Loucy (cell line): Measurements from ENCODE around the gene KPNB1.
A peak's percentile ranks its signal among the peaks of the same experiment; 100 is the strongest.

Experiments
- H2AFZ ChIP-seq: fragments of 200-600 bp; sonication (generic); 2 replicates; pipeline ENCODE4 v1.6.0; 2016; ENCODE audit warnings: antibody characterized with exemption, mild to moderate bottlenecking, low read length, moderate library complexity
- H3F3A ChIP-seq: fragments of 200-600 bp; 2 replicates; pipeline ENCODE4 v1.6.0; 2016; ENCODE audit warnings: antibody characterized with exemption, low read depth, mild to moderate bottlenecking
- H3K27me3 ChIP-seq: fragments of 200-600 bp; sonication (generic); 2 replicates; pipeline ENCODE4 v1.6.1; 2014; ENCODE audit warnings: low read length, mild to moderate bottlenecking; ENCODE audit not compliant: insufficient read depth, poor library complexity, severe bottlenecking
- H3K36me3 ChIP-seq: fragments of 200-600 bp; sonication (generic); 2 replicates; pipeline ENCODE4 v1.6.1; 2016; ENCODE audit warnings: low read length; ENCODE audit not compliant: insufficient read depth
- H3K4me1 ChIP-seq: fragments of 200-600 bp; sonication (generic); 2 replicates; pipeline ENCODE4 v1.5.1; 2014; ENCODE audit warnings: low read length, mild to moderate bottlenecking; ENCODE audit not compliant: insufficient read depth, poor library complexity, severe bottlenecking
- H3K4me2 ChIP-seq: fragments of 200-600 bp; sonication (generic); 2 replicates; pipeline ENCODE4 v1.6.0; 2014; ENCODE audit warnings: antibody characterized with exemption, low read length, low read depth, mild to moderate bottlenecking; ENCODE audit not compliant: poor library complexity, severe bottlenecking
- H3K4me3 ChIP-seq: fragments of 200-600 bp; sonication (generic); 2 replicates; pipeline ENCODE4 v1.5.1; 2014; ENCODE audit warnings: low read length, mild to moderate bottlenecking, mixed read lengths; ENCODE audit not compliant: poor library complexity, severe bottlenecking
- H3K79me2 ChIP-seq: fragments of 200-600 bp; sonication (generic); 2 replicates; pipeline ENCODE4 v1.6.1; 2014; ENCODE audit warnings: low read length; ENCODE audit not compliant: insufficient read depth
- H3K9ac ChIP-seq: fragments of 200-600 bp; sonication (generic); 2 replicates; pipeline ENCODE4 v1.6.0; 2014; ENCODE audit warnings: mild to moderate bottlenecking, low read depth, low read length, moderate library complexity; ENCODE audit not compliant: poor library complexity, severe bottlenecking
- H3K9me2 ChIP-seq: fragments of 200-600 bp; sonication (generic); replicated peaks from 2 replicates; pipeline ENCODE4 v1.6.1; 2016; ENCODE audit warnings: low read depth, low read length, mixed read lengths
- H3K9me3 ChIP-seq: fragments of 200-600 bp; sonication (generic); 2 replicates; pipeline ENCODE4 v1.6.1; 2014; ENCODE audit warnings: mild to moderate bottlenecking, antibody characterized with exemption, low read length, low read depth; ENCODE audit not compliant: insufficient read depth
- H4K20me1 ChIP-seq: fragments of 200-600 bp; sonication (generic); 2 replicates; pipeline ENCODE4 v1.6.0; 2014; ENCODE audit warnings: antibody characterized with exemption, low read length, mild to moderate bottlenecking; ENCODE audit not compliant: insufficient read depth, poor library complexity, severe bottlenecking
- CTCF ChIP-seq: fragments of 200-600 bp; sonication (generic); conservative IDR thresholded peaks from 2 replicates; pipeline ENCODE4 v1.5.1; 2014; ENCODE audit warnings: mild to moderate bottlenecking, antibody characterized with exemption, low read length
- EZH2phosphoT487 ChIP-seq: fragments of 200-600 bp; IDR thresholded peaks from 2 replicates; pipeline ENCODE4 v1.6.1; 2018; ENCODE audit warnings: antibody characterized with exemption, mild to moderate bottlenecking, moderate library complexity, borderline replicate concordance

The KPNB1 gene

GRCh38 chr17:47649972-47650524 lies 329 bp downstream of the KPNB1 start:
- Histone ChIP-seq H4K20me1 (peaks cover 45% of the 10 kb centered on the region), H3K9me2 (no peaks in the 10 kb centered on the region), H2AFZ (0 out of 2 replicates have a peak overlapping the region, but pooled peaks have one; percentile 58), H3K4me3 (peak overlapping the region; percentile 83), H3K79me2 (peaks cover 65% of the 10 kb centered on the region), H3K27me3 (no peaks in the 10 kb centered on the region), H3K4me1 (peaks cover 48% of the 10 kb centered on the region), H3K9me3 (no peaks in the 10 kb centered on the region), H3K36me3 (peaks cover 32% of the 10 kb centered on the region), H3K4me2 (no peak overlapping the region), H3F3A (no peaks in the 10 kb centered on the region; the same call in 1 of the 2 replicates), H3K9ac (peak overlapping the region; percentile 93)
- TF ChIP-seq EZH2phosphoT487, result no peak
- TF ChIP-seq CTCF, result no peak

- Histone ChIP-seq H3K9ac (peak overlapping the region; percentile 93), H3K9me2 (no peaks in the 10 kb centered on the region), H3K4me1 (peaks cover 55% of the 10 kb centered on the region), H2AFZ (no peak overlapping the region), H3K79me2 (peaks cover 73% of the 10 kb centered on the region), H3F3A (no peaks in the 10 kb centered on the region; the same call in 1 of the 2 replicates), H4K20me1 (peaks cover 52% of the 10 kb centered on the region), H3K4me2 (peak overlapping the region; percentile 93), H3K36me3 (peaks cover 40% of the 10 kb centered on the region), H3K4me3 (peak overlapping the region; percentile 99), H3K27me3 (no peaks in the 10 kb centered on the region), H3K9me3 (no peaks in the 10 kb centered on the region)
- TF ChIP-seq CTCF, result no peak
- TF ChIP-seq EZH2phosphoT487, result no peak
These were observed 1.1 kb downstream of the KPNB1 start for GRCh38 chr17:47650525-47651522.

- Histone ChIP-seq H3K27me3 (no peaks in the 10 kb centered on the region), H3K4me1 (peaks cover 55% of the 10 kb centered on the region), H3K9me3 (no peaks in the 10 kb centered on the region), H2AFZ (no peak overlapping the region), H3F3A (no peaks in the 10 kb centered on the region; the same call in 1 of the 2 replicates), H3K4me2 (peak overlapping the region; percentile 93), H3K9me2 (no peaks in the 10 kb centered on the region), H3K79me2 (peaks cover 82% of the 10 kb centered on the region), H3K36me3 (peaks cover 49% of the 10 kb centered on the region), H4K20me1 (peaks cover 61% of the 10 kb centered on the region), H3K4me3 (peak overlapping the region; percentile 99), H3K9ac (peak overlapping the region; percentile 93)
- no peak for TF ChIP-seq CTCF
These were observed 2.0 kb downstream of the KPNB1 start for GRCh38 chr17:47651704-47652103.
